MCF 10A (cell line): ENCODE measurements around the gene CEND1. TPM values are rescaled to one million over a fixed set of nuclear protein-coding genes. Genes with fewer than 3 reads are reported as not detected.
"Not testable (repeated sequence)": the region's sequence is repeated elsewhere in the genome, so short reads cannot be mapped to it uniquely, and the experiment has no call there.

Source experiments
- BruUV-seq: library from RNA; stranded (reverse); fragments of 400-500 nt; replicated peaks from 2 replicates; lab custom pipeline; 2021; lab: Mats Ljungman, UMichigan
- CTCF ChIA-PET: fragments of 300-600 bp; sonication (Branson Sonifier 250); formaldehyde crosslinking; extraction: SDS; loops from one replicate; lab custom pipeline; 2021; ENCODE audit warnings: antibody characterized with exemption, inconsistent platforms; lab: Yijun Ruan, JAX
- POLR2A ChIA-PET: fragments of 300-600, 350-650 bp; sonication (Branson Sonifier 250); formaldehyde crosslinking; extraction: SDS; loops from one replicate; lab custom pipeline; 2020; ENCODE audit warnings: antibody characterized with exemption, inconsistent platforms; lab: Yijun Ruan, JAX
- DNase-seq: peaks from one replicate; pipeline ENCODE4 v3.0.0-alpha.2; 2018; ENCODE audit not compliant: unreplicated experiment
- H3K27ac Mint-ChIP-seq: one replicate; pipeline ENCODE4 v1.8.0; 2022; ENCODE audit warnings: mild to moderate bottlenecking, low read depth, mixed read lengths; ENCODE audit not compliant: unreplicated experiment
- H3K27me3 Mint-ChIP-seq: one replicate; pipeline ENCODE4 v1.8.0; 2022; ENCODE audit warnings: mixed read lengths; ENCODE audit not compliant: insufficient read depth, unreplicated experiment
- H3K36me3 Mint-ChIP-seq: one replicate; pipeline ENCODE4 v1.8.0; 2022; ENCODE audit warnings: mild to moderate bottlenecking, moderate library complexity, mixed read lengths; ENCODE audit not compliant: insufficient read depth, unreplicated experiment
- H3K4me1 Mint-ChIP-seq: one replicate; pipeline ENCODE4 v1.8.0; 2022; ENCODE audit warnings: mixed read lengths; ENCODE audit not compliant: insufficient read depth, unreplicated experiment
- H3K4me3 Mint-ChIP-seq: one replicate; pipeline ENCODE4 v1.8.0; 2022; ENCODE audit warnings: mild to moderate bottlenecking, moderate library complexity, mixed read lengths; ENCODE audit not compliant: unreplicated experiment
- H3K9me3 Mint-ChIP-seq: one replicate; pipeline ENCODE4 v1.8.0; 2022; ENCODE audit warnings: mixed read lengths; ENCODE audit not compliant: unreplicated experiment
- CTCF ChIP-seq: fragments of 200-600 bp; IDR thresholded peaks from one replicate; pipeline ENCODE4 v1.8.0; 2022; ENCODE audit warnings: antibody characterized with exemption, mild to moderate bottlenecking; ENCODE audit not compliant: unreplicated experiment
- intact Hi-C: fragments of 100-400 bp; cut with micrococcal nuclease; formaldehyde crosslinking; loops from 2 replicates; pipeline ENCODE4 v1.14.1; 2022
- total RNA-seq: library from RNA; stranded (reverse); gene quantifications from 2 replicates; pipeline ENCODE4 v1.2.3, GENCODE V29; 2022

The CEND1 gene
- total RNA-seq, 1 experiment from 2014 or later: not detected

DNA sequence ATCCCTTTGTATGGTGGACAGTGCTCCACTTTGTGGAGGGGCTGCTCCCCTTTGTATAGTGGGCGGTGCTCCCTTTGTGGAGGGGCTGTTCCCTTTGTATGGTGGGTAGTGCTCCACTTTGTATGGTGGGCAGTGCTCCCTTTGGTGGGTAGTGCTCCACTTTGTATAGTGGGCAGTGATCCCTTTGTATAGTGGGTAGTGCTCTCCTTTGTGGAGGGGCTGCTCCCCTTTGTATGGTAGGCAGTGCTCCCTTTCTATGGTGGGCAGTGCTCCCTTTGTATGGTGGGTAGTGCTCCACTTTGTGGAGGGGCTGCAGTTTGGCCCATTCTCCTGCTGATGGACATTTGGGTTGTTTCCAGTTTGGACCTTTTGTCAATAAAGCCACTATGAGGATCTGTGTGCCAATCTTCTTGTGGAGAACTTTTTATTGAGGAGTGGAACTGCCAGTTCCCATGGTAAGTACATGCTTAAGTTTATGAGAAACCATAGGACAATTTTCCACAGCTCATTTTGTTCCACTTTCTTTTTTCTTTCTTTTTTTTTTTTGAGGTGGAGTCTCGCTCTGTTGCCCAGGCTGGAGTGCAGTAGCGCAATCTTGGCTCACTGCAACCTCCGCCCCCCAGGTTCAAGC lies 47.2 kb downstream of the CEND1 start:
- CTCF ChIA-PET: interaction anchor here (1.1 to 1.4 kb wide), 2 partner anchors 10 to 16 kb away, joined by 3 to 4 read pairs; no protein-coding TSS in a partner anchor
- no peak overlapping the region for H3K27ac Mint-ChIP-seq

DNA sequence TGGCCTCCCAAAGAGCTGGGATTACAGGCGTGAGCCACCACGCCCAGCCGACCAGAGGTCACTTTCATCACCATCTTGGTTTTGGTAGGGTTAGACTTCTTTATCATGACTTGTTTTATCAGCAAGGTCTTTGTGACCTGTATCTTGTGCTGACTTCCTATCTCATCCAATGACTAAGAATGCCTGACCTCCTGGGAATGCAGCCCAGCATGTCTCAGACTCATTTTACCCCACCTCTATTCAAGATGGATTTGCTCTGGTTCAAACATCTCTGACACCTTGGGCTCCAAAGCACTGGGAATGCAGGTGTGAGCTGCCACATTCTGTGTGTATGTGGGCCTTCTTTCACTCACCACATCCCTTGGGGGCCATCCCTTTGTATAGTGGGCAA lies 47.7 kb downstream of the CEND1 start:
- H3K27me3 Mint-ChIP-seq: no peaks in the 10 kb centered on the region
- BruUV-seq: no TSS peak
- CTCF ChIA-PET: interaction anchor here (1.1 kb wide), 1 partner anchor 9 kb away, joined by 3 read pairs; no protein-coding TSS in a partner anchor
- TF ChIP-seq CTCF: no peak
- H3K9me3 Mint-ChIP-seq: no peaks in the 10 kb centered on the region
- H3K27ac Mint-ChIP-seq: no peak overlapping the region
- DNase-seq: no peak
- H3K36me3 Mint-ChIP-seq: no peaks in the 10 kb centered on the region
- POLR2A ChIA-PET: no interaction called here
- peaks cover 4% of the 10 kb centered on the region for H3K4me1 Mint-ChIP-seq
- H3K4me3 Mint-ChIP-seq: no peak overlapping the region
- intact Hi-C loops: no loop called here

More for the DNA sequence above, 47.2 kb downstream of the CEND1 start:
- no peak for DNase-seq
- POLR2A ChIA-PET: interaction anchor here (0.7 kb wide), 1 partner anchor 270 kb away, joined by 3 read pairs; no protein-coding TSS in a partner anchor
- peaks cover 4% of the 10 kb centered on the region for H3K4me1 Mint-ChIP-seq
- H3K27me3 Mint-ChIP-seq: no peaks in the 10 kb centered on the region
- no peaks in the 10 kb centered on the region for H3K9me3 Mint-ChIP-seq
- no peak overlapping the region for H3K4me3 Mint-ChIP-seq
- BruUV-seq: no TSS peak
- intact Hi-C loops: no loop called here
- no peak for TF ChIP-seq CTCF
- no peaks in the 10 kb centered on the region for H3K36me3 Mint-ChIP-seq

DNA sequence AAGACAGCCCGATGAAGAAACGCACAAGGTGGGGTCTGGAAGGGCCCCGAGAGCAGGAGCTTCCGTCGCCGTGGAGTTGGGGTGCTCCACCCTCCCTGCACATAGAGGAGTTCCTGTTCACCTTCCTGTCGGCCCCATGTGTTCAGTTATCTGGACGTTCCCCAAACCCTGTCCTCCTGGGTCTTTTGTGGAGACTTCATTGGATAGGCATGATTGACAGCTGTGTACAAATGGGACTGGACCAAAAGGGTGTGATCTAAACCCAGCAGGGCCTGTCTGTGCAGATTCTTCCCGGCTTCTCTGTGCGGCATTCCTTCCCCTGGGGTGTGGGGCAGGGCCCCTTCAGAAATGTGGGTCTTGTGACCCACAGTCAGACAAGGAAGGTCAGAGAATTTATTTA lies 52.0 kb downstream of the CEND1 start:
- H3K36me3 Mint-ChIP-seq, H3K27me3 Mint-ChIP-seq, H3K4me1 Mint-ChIP-seq, DNase-seq, H3K4me3 Mint-ChIP-seq, intact Hi-C loops, H3K9me3 Mint-ChIP-seq, BruUV-seq, H3K27ac Mint-ChIP-seq: not testable (repeated sequence)
- ChIA-PET POLR2A (interaction anchor here (2.4 kb wide), 1 partner anchor 25 kb away, joined by 10 read pairs; no protein-coding TSS in a partner anchor), CTCF (interaction anchor here (1.0 to 1.2 kb wide), 2 partner anchors 10 to 12 kb away, joined by 3 to 4 read pairs; no protein-coding TSS in a partner anchor)

- BruUV-seq: no TSS peak
- intact Hi-C loops: no loop called here
- Mint-ChIP-seq H3K27me3 (no peaks in the 10 kb centered on the region), H3K4me1 (no peaks in the 10 kb centered on the region), H3K9me3 (no peaks in the 10 kb centered on the region), H3K4me3 (no peak overlapping the region), H3K27ac (no peak overlapping the region), H3K36me3 (no peaks in the 10 kb centered on the region)
- no peak for DNase-seq
- TF ChIP-seq CTCF: no peak
- CTCF ChIA-PET: interaction anchor here (1.0 to 1.2 kb wide), 2 partner anchors 11 kb away, joined by 3 to 4 read pairs; no protein-coding TSS in a partner anchor
- POLR2A ChIA-PET: interaction anchor here (2.4 kb wide), 1 partner anchor 26 kb away, joined by 10 read pairs; no protein-coding TSS in a partner anchor
Measured at GRCh38 chr11:737366-737765, 52.5 kb downstream of the CEND1 start.

Other genes starting within 250 kb of the CEND1 start
- 6.1 and 8.0 TPM in 2 replicates for gene LMNTD2, start 229.4 kb downstream of the CEND1 start, total RNA-seq
- 11.4 and 13.3 TPM in 2 replicates for gene RASSF7, start 229.1 kb downstream of the CEND1 start, total RNA-seq
- 29.9 and 31.8 TPM in 2 replicates for gene PHRF1, start 213.6 kb downstream of the CEND1 start, total RNA-seq
- 7.7 and 9.5 TPM in 2 replicates for gene IRF7, start 174.1 kb downstream of the CEND1 start, total RNA-seq
- gene CDHR5, start 165.1 kb downstream of the CEND1 start, total RNA-seq: not detected in 2 replicates
- not detected in 2 replicates for gene SCT, start 162.9 kb downstream of the CEND1 start, total RNA-seq
- 0.44 and 1.3 TPM in 2 replicates for gene DRD4, start 152.8 kb downstream of the CEND1 start, total RNA-seq
- 46.8 and 54.1 TPM in 2 replicates for gene DEAF1, start 94.9 kb downstream of the CEND1 start, total RNA-seq
- gene TMEM80, start 94.3 kb downstream of the CEND1 start, total RNA-seq: 12.2 and 12.8 TPM in 2 replicates
- 109 and 119 TPM in 2 replicates for gene EPS8L2, start 83.9 kb downstream of the CEND1 start, total RNA-seq
- gene TALDO1, start 42.6 kb downstream of the CEND1 start, total RNA-seq: 93.8 and 137 TPM in 2 replicates
- gene GATD1, start 12.6 kb downstream of the CEND1 start, total RNA-seq: 54.6 and 67.7 TPM in 2 replicates
- gene SLC25A22, start 8.2 kb upstream of the CEND1 start, total RNA-seq: 34.0 and 36.5 TPM in 2 replicates
- gene PIDD1, start 15.1 kb upstream of the CEND1 start, total RNA-seq: 15.8 and 22.1 TPM in 2 replicates
- 1,886 and 2,142 TPM in 2 replicates for gene RPLP2, start 19.9 kb upstream of the CEND1 start, total RNA-seq
- 100 and 112 TPM in 2 replicates for gene PNPLA2, start 28.8 kb upstream of the CEND1 start, total RNA-seq
- gene CRACR2B, start 37.8 kb upstream of the CEND1 start, total RNA-seq: 1.2 and 1.9 TPM in 2 replicates
- gene CD151, start 42.9 kb upstream of the CEND1 start, total RNA-seq: 404 and 412 TPM in 2 replicates
- gene POLR2L, start 52.4 kb upstream of the CEND1 start, total RNA-seq: 96.9 and 118 TPM in 2 replicates
- gene TSPAN4, start 52.8 kb upstream of the CEND1 start, total RNA-seq: 118 and 148 TPM in 2 replicates
- 82.1 and 94.8 TPM in 2 replicates for gene CHID1, start 120.7 kb upstream of the CEND1 start, total RNA-seq
- 70.5 and 70.6 TPM in 2 replicates for gene AP2A2, start 135.8 kb upstream of the CEND1 start, total RNA-seq
- gene MUC6, start 246.6 kb upstream of the CEND1 start, total RNA-seq: not detected in 2 replicates